ENCODE results near the gene FXN. TPM values are rescaled to one million over a fixed set of nuclear protein-coding genes. Genes with fewer than 3 reads are reported as not detected.

FXN gene
- total RNA-seq, 1 donor from 2014 or later, result 43.4 TPM

DNA sequence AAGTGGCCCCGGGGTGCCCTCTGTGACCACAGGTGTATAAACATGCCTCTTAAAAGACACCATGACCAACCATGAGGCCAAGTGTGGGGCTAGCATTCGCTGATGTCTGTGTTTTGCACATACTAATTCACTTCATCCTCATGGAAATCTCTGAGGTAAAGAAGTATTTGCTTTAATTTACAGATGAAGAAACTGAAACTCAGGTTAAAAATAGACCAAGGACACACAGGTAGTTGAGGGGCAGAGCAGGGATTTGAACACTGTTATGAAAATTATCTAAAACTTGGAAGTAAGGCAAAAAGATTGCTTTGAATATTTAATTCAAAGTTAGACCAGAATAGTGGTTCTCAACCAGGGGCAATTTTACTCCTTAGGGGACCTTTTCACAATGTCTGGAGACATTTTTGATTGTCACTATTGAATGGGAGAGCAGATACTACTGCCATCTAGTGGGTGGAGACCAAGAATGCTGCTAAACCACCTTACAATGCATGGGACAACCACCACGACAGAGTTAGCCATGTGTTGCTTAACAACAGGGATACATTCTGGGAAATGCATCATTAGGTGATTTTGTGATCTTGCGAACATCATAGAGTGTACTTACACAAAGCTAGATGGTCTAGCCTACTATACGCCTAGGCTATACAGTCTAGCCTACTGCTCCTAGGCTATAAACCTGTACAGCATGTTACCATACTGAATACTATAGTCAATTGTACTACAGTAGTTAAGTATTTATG, 8.0 kb upstream of the FXN start:
- Histone ChIP-seq H3K27ac (replicated peaks) (no peak overlapping the region), H3K4me3 (no peak overlapping the region), H3K27me3 (ENCODE audit: low read depth) (no peaks in the 10 kb centered on the region), H3K9me3 (replicated peaks) (peaks cover 6% of the 10 kb centered on the region), H3K36me3 (no peaks in the 10 kb centered on the region), H3K4me1 (peaks cover 5% of the 10 kb centered on the region)
- TF ChIP-seq, protein P1, sequence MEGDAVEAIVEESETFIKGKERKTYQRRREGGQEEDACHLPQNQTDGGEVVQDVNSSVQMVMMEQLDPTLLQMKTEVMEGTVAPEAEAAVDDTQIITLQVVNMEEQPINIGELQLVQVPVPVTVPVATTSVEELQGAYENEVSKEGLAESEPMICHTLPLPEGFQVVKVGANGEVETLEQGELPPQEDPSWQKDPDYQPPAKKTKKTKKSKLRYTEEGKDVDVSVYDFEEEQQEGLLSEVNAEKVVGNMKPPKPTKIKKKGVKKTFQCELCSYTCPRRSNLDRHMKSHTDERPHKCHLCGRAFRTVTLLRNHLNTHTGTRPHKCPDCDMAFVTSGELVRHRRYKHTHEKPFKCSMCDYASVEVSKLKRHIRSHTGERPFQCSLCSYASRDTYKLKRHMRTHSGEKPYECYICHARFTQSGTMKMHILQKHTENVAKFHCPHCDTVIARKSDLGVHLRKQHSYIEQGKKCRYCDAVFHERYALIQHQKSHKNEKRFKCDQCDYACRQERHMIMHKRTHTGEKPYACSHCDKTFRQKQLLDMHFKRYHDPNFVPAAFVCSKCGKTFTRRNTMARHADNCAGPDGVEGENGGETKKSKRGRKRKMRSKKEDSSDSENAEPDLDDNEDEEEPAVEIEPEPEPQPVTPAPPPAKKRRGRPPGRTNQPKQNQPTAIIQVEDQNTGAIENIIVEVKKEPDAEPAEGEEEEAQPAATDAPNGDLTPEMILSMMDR (IDR thresholded peaks at IDR 0.05; ENCODE audit: borderline replicate concordance), result peak; percentile 84
- intact Hi-C loops (cut with micrococcal nuclease), result no loop called here
- no peak for DNase-seq

DNA sequence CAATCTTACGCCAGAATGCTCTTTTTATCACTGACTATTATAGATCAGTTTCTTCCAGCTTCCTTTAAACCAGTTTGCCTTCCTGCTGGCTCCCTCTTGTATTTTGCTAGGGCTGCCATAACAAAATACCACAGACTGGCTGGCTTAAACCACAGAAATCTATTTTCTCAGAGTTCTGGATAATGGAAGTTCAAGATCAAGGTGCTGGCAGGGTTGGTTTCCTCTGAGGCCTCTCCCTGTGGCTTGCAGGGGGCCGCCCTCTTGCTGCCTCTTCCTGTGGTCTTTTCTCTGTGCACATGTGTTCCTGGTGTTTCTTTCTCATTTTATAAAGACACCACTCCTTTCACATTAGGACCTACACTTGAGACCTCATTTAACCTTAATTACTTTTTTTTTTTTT, 6.8 kb upstream of the FXN start:
- Histone ChIP-seq H3K36me3 (no peaks in the 10 kb centered on the region), H3K27ac (replicated peaks) (no peak overlapping the region), H3K27me3 (ENCODE audit: low read depth) (no peaks in the 10 kb centered on the region), H3K9me3 (replicated peaks) (peaks cover 6% of the 10 kb centered on the region), H3K4me1 (peaks cover 5% of the 10 kb centered on the region), H3K4me3 (no peak overlapping the region)
- DNase-seq, result no peak
- TF ChIP-seq, protein P1 (IDR thresholded peaks at IDR 0.05; ENCODE audit: borderline replicate concordance), result no peak
- intact Hi-C loops (cut with micrococcal nuclease), result no loop called here

DNA sequence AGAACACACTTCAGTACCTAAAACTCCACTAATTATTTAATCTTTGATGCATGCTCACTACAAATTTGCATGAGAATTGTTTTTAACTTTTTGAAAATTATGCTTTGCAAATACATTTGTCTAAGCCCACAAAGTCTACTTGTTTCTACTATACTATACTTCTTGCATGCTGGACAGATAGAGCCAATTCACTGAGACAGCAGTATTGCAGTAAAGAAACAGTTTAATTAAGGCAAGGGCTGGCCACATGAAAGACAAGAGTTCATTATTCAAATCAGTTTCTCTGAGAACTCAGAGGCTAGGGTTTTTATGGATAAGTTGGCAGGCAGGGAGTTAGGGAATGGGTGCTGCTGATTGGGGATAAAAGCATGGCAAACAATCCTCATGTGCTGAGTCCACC, 6.0 kb upstream of the FXN start:
- Histone ChIP-seq H3K36me3 (no peaks in the 10 kb centered on the region), H3K4me3 (no peak overlapping the region), H3K27me3 (ENCODE audit: low read depth) (no peaks in the 10 kb centered on the region), H3K27ac (replicated peaks) (no peak overlapping the region), H3K4me1 (peaks cover 5% of the 10 kb centered on the region), H3K9me3 (replicated peaks) (peaks cover 6% of the 10 kb centered on the region)
- intact Hi-C loops (cut with micrococcal nuclease), result no loop called here
- no peak for DNase-seq
- TF ChIP-seq, protein P1 (IDR thresholded peaks at IDR 0.05; ENCODE audit: borderline replicate concordance), result no peak

- no peak for DNase-seq
- H3K4me3 ChIP-seq, result no peak overlapping the region
- H3K27me3 ChIP-seq (ENCODE audit: low read depth), result no peaks in the 10 kb centered on the region
- TF ChIP-seq, protein P1 (IDR thresholded peaks at IDR 0.05; ENCODE audit: borderline replicate concordance), result no peak
- H3K4me1 ChIP-seq, result peaks cover 14% of the 10 kb centered on the region
- H3K9me3 ChIP-seq (replicated peaks), result peaks cover 6% of the 10 kb centered on the region
- no peaks in the 10 kb centered on the region for H3K36me3 ChIP-seq
- intact Hi-C loops (cut with micrococcal nuclease), result no loop called here
- no peak overlapping the region for H3K27ac ChIP-seq (replicated peaks)
These were observed 4.5 kb upstream of the FXN start for GRCh38 chr9:69030851-69031645.

- TF ChIP-seq, protein P1 (IDR thresholded peaks at IDR 0.05; ENCODE audit: borderline replicate concordance), result no peak
- DNase-seq, result no peak
- Histone ChIP-seq H3K4me1 (peaks cover 27% of the 10 kb centered on the region), H3K9me3 (replicated peaks) (peaks cover 6% of the 10 kb centered on the region), H3K4me3 (no peak overlapping the region), H3K27me3 (ENCODE audit: low read depth) (no peaks in the 10 kb centered on the region), H3K27ac (replicated peaks) (no peak overlapping the region), H3K36me3 (no peaks in the 10 kb centered on the region)
- intact Hi-C loops (cut with micrococcal nuclease), result no loop called here
These were observed 1.5 kb upstream of the FXN start for GRCh38 chr9:69034071-69034470.
